ENCODE results near the gene NMNAT1. TPM values are rescaled to one million over a fixed set of nuclear protein-coding genes. Genes with fewer than 3 reads are reported as not detected.
A peak's percentile ranks its signal among the peaks of the same experiment; 100 is the strongest.

NMNAT1 gene
- polyA plus RNA-seq (ENCODE audit: insufficient read length) = 24.4 TPM
- long read RNA-seq, donor 1, transcript NMNAT1-201 (5 exons, 3,781 nt) = major isoform, 5 of 31 reads
- long read RNA-seq, donor 1, partial matches to known transcripts = 25 of 31 reads
- long read RNA-seq, donor 1, other reads (novel, unspliced or antisense) = 0 of 31 reads
- long read RNA-seq, donor 2, transcript NMNAT1-201 (5 exons, 3,781 nt) = major isoform, 6 of 6 reads
- long read RNA-seq, donor 2, partial matches to known transcripts = 0 of 6 reads
- long read RNA-seq, donor 2, other reads (novel, unspliced or antisense) = 0 of 6 reads
- long read RNA-seq, donor 3, partial matches to known transcripts = 0 of 3 reads
- long read RNA-seq, donor 3, other reads (novel, unspliced or antisense) = 0 of 3 reads
- long read RNA-seq, donor 4 = 0 reads
- long read RNA-seq, donor 5, transcript NMNAT1-201 (5 exons, 3,781 nt) = major isoform, 10 of 16 reads
- long read RNA-seq, donor 5, partial matches to known transcripts = 5 of 16 reads
- long read RNA-seq, donor 5, other reads (novel, unspliced or antisense) = 0 of 16 reads
- long read RNA-seq, donor 6, partial matches to known transcripts = 0 of 3 reads
- long read RNA-seq, donor 6, other reads (novel, unspliced or antisense) = 0 of 3 reads
- long read RNA-seq, donor 7, transcript NMNAT1-201 (5 exons, 3,781 nt) = major isoform, 6 of 38 reads
- long read RNA-seq, donor 7, partial matches to known transcripts = 30 of 38 reads
- long read RNA-seq, donor 7, other reads (novel, unspliced or antisense) = 0 of 38 reads
- long read RNA-seq, donor 8, partial matches to known transcripts = 0 of 2 reads
- long read RNA-seq, donor 8, other reads (novel, unspliced or antisense) = 0 of 2 reads

DNA sequence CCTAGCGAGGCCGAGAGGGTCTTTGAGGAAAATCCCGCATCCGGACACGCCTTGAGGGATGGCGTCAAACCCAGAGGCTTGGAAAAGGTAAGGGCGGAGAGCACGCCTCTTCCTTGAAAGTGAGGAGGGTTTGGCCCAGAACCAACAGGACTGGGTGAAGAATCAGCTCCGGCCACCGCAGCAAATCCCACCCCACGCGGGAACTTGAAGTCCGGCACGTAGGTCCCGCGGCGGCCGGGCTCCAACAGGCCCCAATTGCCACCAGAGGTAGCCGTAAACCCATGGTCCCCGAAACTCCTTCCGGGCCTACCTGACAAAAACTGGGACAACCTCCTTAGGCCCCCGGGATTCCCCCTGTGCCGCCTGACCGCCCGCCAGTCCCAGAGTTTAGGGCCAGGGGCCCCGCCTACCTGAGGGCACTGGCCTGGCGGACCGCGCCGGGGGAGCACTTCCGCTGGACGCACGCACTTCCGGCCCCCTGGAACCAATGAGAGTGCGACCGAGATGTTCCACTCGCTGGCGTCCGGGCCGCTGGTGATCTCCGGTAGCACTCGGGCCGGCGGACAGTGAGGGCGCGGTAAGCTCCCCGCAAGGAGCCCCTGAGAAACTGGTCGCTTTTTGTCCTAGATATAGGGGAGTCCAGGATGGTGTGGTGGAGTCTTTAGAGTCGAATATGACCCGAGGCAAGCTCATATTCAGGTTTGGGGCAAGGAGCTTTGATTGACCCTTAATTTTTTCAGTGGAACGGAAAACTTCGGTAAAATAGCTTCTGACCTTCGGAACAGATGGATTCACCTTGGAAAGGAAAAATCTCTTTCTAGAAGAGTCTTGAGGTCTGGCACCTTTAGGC lies at the start of gene NMNAT1, which contains the start of gene LZIC:
TSS of gene NMNAT1 (plus strand) at position 537 of the 850 bp plus-strand sequence. CDS start 28,599 bp downstream, outside the sequence.
TSS of gene LZIC (minus strand) at position 453 of the 850 bp plus-strand sequence. CDS start 6,772 bp downstream, outside the sequence.
- peak; percentile 91 for DNase-seq

DNA sequence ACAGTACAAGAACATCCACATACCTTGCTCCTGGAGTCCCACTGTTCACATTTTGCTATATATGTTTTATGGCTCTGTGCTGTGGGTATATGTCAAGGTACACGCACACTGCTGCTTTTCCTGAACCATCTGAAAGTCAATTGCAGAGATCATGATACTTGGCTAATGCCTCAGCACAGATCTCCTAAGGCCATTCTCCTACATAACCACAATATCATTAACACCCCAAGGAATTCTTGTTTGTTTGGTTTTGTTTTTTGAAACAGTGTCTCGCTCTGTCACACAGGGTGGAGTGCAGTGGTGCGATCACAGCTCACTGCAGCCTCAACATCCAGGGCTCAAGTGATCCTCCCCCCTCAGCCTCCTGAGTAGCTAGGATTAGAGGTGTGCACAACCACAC lies 49.2 kb upstream of the NMNAT1 start:
- DNase-seq = no peak

DNA sequence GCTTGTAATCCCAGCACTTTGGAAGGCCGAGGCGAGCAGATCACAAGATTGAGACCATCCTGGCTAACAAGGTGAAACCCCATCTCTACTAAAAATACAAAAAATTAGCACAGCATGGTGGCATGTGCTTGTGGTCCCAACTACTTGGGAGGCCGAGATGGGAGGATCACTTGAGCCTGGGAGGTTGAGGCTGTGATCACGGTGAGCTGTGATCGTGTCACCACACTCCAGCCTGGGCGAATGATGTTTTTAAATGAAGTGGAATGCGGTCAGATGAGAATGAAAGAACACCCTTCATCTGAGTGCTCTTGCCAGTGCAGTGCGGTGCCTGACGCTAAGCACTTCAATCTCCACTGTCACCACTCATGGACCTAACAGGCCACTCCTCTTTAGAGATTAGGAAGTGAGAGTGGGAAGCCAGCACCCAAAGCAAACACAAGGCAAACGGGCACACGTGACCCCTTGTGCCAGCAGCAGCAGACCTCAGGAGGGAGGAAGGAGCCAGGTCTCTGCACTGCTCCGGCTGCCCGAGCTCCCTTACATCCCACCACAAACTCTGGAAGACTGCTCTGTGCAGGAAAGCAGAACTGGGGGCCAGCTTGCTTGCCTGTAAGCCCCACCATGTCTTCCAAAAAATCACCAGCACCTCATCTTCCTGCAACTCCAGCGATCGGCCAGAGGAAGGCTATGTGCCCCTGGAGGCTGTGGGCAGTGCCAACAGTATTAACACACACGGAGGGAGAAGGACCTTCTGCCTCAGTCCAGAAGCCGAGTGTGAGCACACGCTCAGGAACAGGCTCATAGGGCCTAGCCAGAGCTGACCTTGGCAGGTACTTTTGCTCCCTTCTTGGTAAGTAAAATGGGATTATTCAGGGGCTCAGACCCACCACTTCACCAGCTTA lies 42.9 kb upstream of the NMNAT1 start:
- DNase-seq = no peak

DNA sequence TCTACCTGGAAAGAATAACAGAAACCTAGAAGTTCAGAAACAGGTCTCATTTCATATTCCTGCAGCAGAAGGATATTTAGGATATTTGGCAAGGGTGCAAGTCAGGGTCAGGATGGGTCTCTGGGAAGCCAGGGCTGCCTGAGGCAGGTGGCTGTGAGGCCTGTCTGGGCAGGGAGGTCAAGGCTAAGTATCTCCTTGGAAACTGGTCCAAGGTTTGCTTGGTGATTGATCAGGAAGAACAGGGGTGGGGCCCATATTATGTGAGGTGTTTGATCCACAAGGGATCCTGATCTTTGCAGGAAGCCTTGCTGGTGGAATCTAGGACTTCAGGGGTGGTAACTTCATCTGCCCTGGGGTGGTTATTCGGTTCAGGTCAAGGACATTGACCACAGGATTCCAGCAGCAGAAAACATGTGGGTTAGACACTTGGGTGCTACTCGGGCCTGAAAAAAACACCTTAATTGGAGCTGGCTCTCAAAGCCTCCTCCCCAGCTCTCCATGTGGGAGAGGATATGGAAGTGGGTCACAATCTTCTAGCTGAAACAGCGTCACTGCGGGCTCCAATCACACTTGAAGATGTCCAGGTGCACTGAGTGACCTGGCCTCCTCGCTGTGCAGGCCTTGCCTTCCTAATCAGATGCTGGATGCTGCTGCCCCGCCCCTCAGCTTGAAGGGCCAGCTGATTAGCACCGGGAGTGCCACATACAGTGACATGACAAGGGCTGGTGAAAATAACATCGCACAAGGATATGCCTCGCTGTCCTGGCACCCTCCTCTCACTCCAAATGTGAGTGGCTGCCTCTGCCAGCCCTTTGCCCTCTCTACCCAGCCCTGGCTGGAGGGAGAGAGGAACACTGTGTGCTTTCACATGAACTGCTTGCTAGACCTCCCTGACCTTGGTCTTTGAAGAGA lies 41.9 kb upstream of the NMNAT1 start:
- DNase-seq = no peak

DNA sequence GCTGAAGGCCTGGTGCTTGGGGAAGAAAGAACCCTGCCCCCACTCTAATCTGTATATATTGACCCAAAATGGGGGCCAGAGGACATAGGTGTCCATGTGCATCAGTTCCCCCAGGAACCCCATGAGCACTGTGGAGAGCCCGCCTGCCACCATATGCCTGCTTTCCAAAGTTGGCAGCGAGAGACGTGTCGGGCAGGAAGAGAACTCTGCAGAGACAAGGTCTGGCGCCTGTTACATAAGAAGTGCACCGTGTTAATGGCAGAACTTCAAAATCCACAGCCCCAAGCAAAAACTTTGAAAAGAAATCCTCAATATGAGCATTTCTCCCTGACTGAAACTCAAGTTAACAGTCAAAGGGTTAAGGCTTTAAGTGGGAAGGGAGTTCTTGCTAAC lies 41.2 kb upstream of the NMNAT1 start:
- no peak for DNase-seq

DNA sequence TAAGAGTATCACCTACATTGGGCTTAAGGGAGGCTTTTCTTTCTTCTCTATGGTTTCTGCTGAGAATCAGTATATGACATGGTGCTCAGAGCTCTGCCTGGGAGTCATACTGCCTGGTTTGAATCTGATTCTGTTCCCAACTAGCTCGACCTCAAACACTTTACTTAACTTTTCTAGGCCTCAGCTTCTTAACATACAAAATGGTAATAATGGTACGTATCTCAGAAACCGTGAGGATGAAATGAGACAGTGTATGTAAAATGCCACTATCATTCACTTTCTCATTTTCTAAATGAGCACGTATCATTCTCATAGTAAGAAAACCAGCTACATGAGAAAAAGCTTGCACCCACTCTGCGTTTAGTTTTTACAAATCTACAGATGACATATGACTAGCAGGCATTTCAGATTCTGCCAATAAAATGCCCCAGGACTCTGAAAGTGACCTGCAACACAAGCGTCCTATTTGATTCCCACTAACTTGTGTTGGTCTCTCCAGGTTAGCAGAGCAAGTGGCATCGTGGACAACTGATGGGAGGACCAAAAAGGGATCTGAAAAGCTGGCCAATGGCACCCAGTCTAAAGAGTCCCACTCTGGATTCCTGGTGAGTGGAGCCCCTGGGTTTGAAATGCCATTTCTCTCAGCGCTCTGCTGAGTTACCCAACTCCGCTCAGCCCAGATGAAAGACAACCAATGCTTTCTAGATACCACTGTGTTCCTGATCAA lies 39.3 kb upstream of the NMNAT1 start:
- DNase-seq = no peak

DNA sequence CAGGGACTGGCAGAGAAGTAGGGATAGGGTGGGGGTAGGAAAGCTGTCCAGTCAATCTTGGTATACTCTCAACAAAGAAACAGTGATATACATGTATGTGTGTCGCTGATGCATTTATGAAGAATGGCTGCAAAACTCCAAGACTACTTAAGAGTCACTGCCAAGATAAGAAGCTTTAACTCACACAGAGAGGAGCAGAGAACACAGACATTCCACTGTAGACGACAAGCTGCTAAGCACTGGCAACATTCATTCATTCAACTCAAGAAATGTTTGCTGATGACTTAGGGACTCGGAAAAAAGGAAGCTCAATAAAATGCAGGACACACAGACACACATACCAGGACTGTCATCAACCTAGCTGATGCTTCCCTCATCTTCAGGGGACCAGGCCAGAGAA lies 38.7 kb upstream of the NMNAT1 start:
- DNase-seq = no peak

DNA sequence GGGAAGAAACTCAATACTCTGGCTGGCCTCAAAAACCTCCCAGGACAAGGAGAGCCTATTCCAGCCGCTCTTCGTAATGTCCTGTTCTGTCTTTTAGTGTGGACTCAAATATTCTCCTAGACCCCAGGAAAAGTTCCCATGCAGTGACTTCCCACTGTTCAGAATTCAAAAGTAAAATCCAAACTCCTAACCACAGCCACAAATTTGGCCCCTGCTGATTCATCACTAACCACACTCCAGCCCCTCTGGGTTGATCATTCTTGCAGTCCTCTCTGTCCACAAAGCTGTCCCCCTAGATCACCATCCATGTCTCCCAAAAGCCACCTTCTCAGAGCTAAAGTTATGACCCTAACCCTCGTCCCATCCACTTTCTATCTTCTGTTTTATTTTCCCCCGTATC lies 38.3 kb upstream of the NMNAT1 start:
- DNase-seq = no peak

DNA sequence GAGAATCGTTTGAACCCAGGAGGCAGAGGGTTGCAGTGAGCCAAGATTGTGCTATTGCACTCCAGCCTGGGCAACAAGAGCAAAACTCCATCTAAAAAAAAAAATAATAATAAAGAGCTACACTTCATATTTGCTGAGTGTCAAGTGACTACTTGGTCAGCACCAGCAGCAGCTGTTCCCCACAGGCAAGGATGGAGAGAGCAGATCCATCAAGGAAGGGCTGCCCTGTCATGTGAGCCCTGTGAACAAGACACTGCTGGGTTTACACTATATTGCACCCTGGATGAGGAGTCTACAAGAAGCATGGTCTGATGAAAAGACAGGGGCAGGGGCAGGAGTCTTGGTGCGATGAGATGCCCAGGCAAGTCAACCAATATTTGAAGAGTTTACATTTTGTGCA lies 36.8 kb upstream of the NMNAT1 start:
- no peak for DNase-seq

DNA sequence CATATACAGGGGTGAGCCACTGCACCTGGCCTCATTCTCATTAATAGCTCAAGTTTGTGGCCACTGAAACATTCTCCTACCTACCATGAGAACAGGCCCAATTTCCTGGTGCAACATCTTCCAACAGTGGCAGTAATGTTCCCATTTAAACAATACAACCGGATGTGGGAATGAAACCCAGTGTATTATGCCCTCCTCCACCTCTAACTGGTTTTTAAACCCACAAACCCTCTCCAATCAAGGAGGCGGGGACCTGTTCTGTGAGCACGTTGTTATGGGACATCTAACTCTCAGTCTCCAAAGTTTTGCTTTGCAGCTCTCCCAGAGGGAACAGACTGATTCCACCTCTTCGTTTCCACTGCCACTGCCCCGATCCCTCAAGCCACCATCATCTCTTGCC lies 35.8 kb upstream of the NMNAT1 start:
- no peak for DNase-seq

DNA sequence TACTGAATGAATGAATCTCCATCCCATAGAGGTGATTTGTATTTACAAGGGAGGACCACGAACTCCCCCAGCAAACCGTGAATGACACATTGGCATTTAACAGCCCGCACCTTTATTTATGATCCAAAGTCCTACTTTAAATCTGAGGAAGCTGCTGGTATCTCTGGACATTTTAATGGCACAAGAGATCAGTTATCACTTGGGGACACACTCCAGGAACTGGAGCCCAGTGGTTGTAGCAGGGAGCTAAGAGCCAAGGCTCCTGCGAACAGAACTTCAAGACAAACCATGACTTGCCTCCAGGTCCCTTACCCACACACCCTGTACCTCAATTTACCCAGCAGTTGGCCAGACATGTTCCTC lies 34.4 kb upstream of the NMNAT1 start:
- DNase-seq = no peak

DNA sequence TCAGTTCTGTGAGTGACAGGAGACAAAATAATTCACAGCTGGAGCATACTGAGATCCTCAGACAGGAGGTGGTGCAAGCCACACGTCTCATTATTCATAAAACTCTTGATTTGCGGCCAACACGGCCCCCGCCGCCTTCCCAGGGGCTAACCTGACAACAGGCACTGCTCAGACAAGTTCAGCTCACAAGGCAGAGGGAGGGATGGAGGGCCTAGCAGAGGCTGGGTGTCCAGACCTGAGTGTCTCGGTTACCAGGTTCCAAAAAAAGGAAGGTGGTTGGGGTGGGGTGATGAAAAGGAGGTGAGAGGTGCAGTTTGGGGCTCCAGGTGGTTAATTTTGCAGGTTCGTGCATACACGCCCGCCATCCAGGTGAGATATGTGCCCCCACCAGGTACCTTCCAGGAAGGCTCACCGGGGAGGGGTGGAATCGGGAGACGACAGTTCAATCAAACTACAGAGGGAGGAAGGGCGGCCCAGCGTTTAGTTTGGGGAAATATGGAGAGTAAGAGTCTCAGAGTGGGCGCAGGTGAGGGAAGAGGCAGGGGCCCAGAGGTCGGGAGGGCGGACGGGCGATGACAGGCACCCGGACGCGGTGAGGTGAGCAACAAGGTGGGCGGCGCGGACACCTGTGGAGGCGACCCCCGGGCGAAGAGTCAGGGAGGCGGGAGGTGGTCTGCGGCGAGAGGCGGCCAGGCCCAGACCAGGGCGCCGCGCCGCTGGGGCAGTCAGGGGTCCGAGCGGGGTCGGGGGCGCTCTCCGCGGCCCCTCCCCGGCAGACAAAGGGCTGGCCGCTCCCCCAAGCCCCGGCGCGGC lies 33.8 kb upstream of the NMNAT1 start:
- no peak for DNase-seq

DNA sequence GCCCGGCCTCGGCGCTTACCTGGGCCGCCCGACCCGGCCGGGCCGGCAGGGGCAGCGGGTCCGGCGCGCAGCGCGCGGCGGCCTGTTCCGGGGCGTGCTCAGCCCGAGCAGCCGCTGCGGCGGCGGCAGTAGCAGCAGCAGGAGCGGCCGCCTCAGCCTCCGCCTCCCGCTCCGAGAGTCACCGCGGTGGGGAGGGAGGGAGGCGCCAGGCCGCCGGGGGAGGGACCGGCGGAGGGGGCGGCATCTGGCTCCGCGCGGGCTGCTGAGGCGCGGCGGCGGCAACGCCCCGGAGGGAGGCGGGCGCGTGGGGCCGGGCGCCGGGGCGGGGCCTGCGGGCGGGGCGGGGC lies 33.2 kb upstream of the NMNAT1 start, which contains the start of gene CTNNBIP1:
TSS of gene CTNNBIP1 (minus strand) at position 194 of the 347 bp plus-strand sequence. CDS start 38,205 bp downstream, outside the sequence.
- DNase-seq = no peak

DNA sequence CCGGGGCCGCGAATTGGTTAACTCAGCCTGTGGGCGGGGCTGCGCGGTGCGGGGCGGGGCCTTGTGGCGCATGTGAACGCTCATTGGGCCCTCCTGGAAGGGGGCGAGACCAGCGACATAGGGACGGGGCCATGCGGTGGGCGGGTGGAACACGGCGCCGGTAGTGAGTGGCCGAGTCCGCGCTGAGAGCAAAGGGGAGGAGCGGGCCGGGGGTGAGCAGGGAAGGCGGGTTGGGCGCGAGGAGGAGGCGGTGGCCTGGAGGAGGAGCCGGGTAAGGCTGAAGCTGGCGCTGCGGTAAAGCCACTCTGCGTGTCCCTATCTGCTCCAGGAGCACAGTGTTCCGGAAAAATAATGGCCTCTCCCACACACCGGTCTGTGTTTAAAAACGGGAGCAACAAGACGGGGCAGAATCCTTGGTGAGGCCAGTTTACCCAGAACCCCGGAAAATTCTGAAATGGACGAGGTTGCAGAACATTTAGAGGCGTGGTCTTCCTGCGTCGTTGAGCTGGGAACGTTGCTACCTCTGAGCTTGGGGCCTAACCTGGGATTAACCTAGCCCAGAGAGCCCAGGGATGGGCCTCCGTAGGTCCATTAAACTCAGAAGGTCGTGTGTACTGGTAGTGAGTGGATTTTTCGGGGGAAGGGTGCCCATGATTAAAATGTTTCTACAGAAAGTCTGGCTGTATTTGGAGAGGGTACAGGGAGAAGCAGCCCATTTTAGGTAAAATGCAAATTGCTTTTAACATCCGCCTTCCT lies 32.7 kb upstream of the NMNAT1 start:
- DNase-seq = peak; percentile 98

DNA sequence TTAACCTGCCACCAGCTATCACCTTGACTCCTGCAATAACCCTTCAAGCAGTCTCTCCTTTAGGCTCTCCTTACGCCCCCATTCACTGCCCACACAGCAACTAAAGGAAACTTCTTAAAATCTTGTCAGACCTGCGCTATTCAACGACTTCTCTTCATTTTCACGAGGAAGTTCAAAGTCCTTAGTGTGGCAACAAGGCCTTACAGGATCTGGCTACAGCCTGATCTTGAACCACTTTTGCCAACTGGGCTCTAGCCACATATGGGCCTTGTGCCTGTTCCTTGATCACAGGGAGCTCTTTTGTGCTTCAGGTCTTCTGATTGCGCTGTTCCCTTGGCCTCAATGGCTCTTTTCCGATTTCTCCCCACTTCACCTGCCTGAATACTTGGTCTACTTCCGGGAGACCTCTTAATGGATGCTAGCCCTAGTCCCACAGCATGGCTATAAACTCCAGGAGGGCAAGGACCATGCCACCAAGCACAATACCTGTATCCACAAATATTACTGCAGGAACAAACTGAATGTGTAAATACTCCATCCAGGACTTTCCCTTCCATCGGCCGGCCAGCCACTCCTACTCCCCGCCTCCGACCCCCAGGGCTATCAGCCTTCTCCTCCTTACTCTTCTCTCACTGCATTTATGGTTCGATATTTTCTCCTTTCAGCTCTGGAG lies 30.9 kb upstream of the NMNAT1 start:
- no peak for DNase-seq

DNA sequence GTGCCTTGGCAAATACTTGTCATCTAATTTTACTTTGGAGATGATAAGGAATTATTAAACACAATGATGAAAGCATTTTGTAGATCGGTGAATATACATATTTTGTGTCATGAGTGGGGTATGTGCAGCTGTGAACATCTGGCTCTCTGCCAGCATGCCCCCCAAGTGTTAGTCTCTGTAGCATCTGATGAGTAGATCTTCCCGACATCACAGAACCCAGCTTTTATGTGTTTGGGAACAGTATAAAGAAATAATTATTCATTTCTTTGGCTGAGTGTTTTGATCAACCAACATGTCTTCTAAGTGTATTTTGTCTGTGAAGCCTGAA lies 28.7 kb upstream of the NMNAT1 start:
- DNase-seq = no peak

DNA sequence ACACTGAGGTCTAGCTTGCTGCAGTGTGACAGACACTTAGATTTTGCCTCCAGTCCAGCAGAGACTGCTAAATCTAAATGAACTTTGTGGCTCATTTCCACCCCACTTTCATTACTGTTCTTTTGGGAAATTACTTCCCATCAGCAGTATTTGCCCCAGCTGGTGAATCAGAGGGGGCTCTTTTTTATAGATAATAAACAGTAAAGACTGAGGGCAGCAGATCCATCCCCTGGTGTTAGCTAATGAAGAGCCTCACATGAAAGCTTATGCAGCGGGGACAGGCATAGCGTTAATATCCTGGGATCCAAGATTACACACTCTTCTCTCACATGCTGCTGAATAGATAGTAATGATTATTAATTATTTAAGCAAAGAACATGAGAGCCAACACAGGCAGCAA lies 26.8 kb upstream of the NMNAT1 start:
- no peak for DNase-seq
